NCI-H187 (cell line): ENCODE data around the gene COPRS.

Source experiments
- DNase-seq, 2 experiments: peaks; one replicate each; lab custom pipeline; 2025; lab: John Stamatoyannopoulos, UW

COPRS gene

GRCh38 chr17:31807846-31808245 lies 51.2 kb downstream of the COPRS start:
- no peak for DNase-seq

- no peak for DNase-seq
Observed at GRCh38 chr17:31806921-31807320, 52.1 kb downstream of the COPRS start.

DNA sequence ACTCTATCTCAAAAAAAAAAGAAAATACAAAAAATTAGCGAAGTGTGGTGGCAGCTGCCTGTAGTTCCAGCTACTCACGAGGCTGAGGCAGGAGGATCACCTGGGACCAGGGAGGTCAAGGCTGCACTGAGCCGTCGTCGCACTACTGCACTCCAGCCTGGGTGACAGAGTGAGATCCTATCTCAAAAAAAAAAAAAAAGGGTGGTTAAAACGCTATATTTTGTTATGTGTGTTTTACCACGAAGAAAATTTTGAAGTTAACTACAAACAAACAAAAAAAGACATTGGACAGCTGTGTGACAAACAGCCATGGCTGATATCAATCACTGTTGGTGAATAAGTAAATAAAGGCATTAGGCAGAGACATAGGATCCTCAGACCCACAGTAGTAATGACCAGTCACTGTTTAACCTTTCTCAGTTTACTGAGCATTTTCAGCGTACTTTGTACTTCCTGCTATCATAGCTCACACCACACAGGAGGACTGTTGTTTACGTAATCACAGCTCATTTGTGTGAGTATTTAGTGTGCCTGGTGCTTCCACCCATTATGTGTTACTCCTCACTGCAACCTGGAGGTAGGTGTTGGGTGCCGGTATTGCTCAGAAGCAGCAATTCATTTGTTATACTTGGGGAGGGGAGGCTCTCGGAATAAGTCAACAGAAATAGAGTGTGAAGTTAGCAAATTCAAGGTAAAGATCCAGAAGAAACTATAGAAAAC lies 55.4 kb downstream of the COPRS start:
- DNase-seq, result no peak

- DNase-seq, result no peak
Observed at GRCh38 chr17:31802502-31802901, 56.5 kb downstream of the COPRS start.
